Pancreas (tissue), 10 donors: ENCODE results near the gene FAM3B. TPM values are rescaled to one million over a fixed set of nuclear protein-coding genes. Genes with fewer than 3 reads are reported as not detected.
A peak's percentile ranks its signal among the peaks of the same experiment; 100 is the strongest.

ENCODE experiments used
- ATAC-seq, 4 donors: fragments of 200-7000 bp; cut with Tn5 transposase; one replicate each; pipeline versions ENCODE4 v1.8.0 to v1.9.1; 2020; ENCODE audit warnings: mild to moderate bottlenecking in 4 of 4, moderate library complexity in 4 of 4
- DNase-seq, 6 donors: peaks; one replicate each; pipeline ENCODE4 v3.0.0-alpha.2; 2020
- FAIRE-seq: peaks from 2 replicates; lab custom pipeline; 2012; peaks lifted over from hg19 to GRCh38; lab: Jason Lieb, UNC
- H3K27ac ChIP-seq, 4 donors: fragments of 200-600 bp; sonication (generic); 1 replicate in 3 of 4; 2 replicates in 1 of 4; pipeline versions ENCODE4 v1.5.0 to v1.8.0; 2020
- H3K27me3 ChIP-seq, 4 donors: fragments of 200-600 bp; one replicate each; pipeline ENCODE4 v1.8.0; 2021
- H3K36me3 ChIP-seq, 3 donors: fragments of 200-600 bp; sonication (generic) in 1 of 3; one replicate each; pipeline versions ENCODE4 v1.5.0 to v1.8.0; 2020 to 2021
- H3K4me1 ChIP-seq, 3 donors: fragments of 200-600 bp; one replicate each; pipeline ENCODE4 v1.8.0; 2021
- H3K4me3 ChIP-seq, 4 donors: fragments of 200-600 bp; sonication (generic) in 2 of 4; one replicate each; pipeline versions ENCODE4 v1.5.0 to v1.8.0; 2020 to 2021
- H3K9me3 ChIP-seq, 4 donors: fragments of 200-600 bp; one replicate each; pipeline ENCODE4 v1.8.0; 2021
- CTCF ChIP-seq, 4 donors: fragments of 200-600 bp; sonication (generic) in 3 of 4; IDR thresholded peaks; one replicate each; pipeline versions ENCODE4 v1.5.0 to v1.8.0; 2021; ENCODE audit warnings: antibody characterized with exemption in 4 of 4
- WGBS, 2 donors: extraction: QIAGEN DNeasy Blood & Tissue Kit; methylation state at CpG; one replicate each; pipeline ENCODE4 v1.1.7; 2013; 5-methylcytosine and 5-hydroxymethylcytosine counted together
- intact Hi-C, 3 donors: fragments of 100-400 bp; cut with DNase I; formaldehyde crosslinking; loops; one replicate each; pipeline versions ENCODE4 v1.11.1 to v1.14.2; 2022
- polyA plus RNA-seq, 2 donors: library from polyadenylated mRNA; stranded (reverse); fragments of 200-250 nt; gene quantifications; one replicate each; pipeline ENCODE4 v1.2.3, GENCODE V29; 2013
- total RNA-seq, 6 donors: library from RNA; stranded (reverse); fragmentation: NEBNext Ultra II Directional in 4 of 6; extraction: Animal tissue kit (Norgen Biotek cat#: 25700) in 4 of 6; gene quantifications; one replicate each; pipeline versions ENCODE4 v1.2.1 to v1.2.4, GENCODE V29; 2021 to 2023
- donor health status: healthy with polysubstance abuse.
- donor health status: DM: no; HTN: no; CAD: no; lungs with moderate emphysema.
- donor health status: DM: no; HTN: no; CAD: no.
- donor health status: control.
- donor health status: control.
- donor health status: Bipolar disorder and iron deficiency.
- donor health status: DM: yes; HTN: yes; CAD: no.
- donor health status: DM: no; HTN: no; CAD: no.
- donor health status: DM: no; HTN: no; CAD: no.
- donor health status: DM: yes; HTN: yes; CAD: no.

FAM3B gene
- total and polyA plus RNA-seq, 8 donors: 71.9 to 142 (median 105) TPM

- peak in 1 of 6 donors; percentile 27 for DNase-seq
- ATAC-seq: no peak
- Histone ChIP-seq H3K27me3 (no peaks in the 10 kb centered on the region), H3K27ac (no peak overlapping the region), H3K4me1 (peaks cover 29 to 48% (median 43%) of the 10 kb centered on the region in 3 donors), H3K4me3 (no peak overlapping the region), H3K9me3 (no peaks in the 10 kb centered on the region), H3K36me3 (peaks cover 0 to 4% (median 0%) of the 10 kb centered on the region in 3 donors)
- intact Hi-C loops: no loop called here
- WGBS, 2 donors: 89% methylated on average over 8 of the region's 8 CpGs
- no peak for FAIRE-seq
- TF ChIP-seq CTCF (IDR thresholded peaks at IDR 0.05): no peak
Observed at GRCh38 chr21:41327753-41328152, 11.2 kb downstream of the FAM3B start.

GRCh38 chr21:41328660-41329607 is 12.3 kb downstream of the FAM3B start:
- Histone ChIP-seq H3K9me3 (no peaks in the 10 kb centered on the region), H3K4me1 (peaks cover 20 to 37% (median 32%) of the 10 kb centered on the region in 3 donors), H3K27me3 (no peaks in the 10 kb centered on the region), H3K4me3 (no peak overlapping the region), H3K27ac (no peak overlapping the region), H3K36me3 (peaks cover 0 to 4% (median 0%) of the 10 kb centered on the region in 3 donors)
- peak in 1 of 6 donors; percentile 48 for DNase-seq
- TF ChIP-seq CTCF (IDR thresholded peaks at IDR 0.05): no peak
- intact Hi-C loops: no loop called here
- no peak for FAIRE-seq
- WGBS, 2 donors: 80 to 84% methylated on average over 16 of the region's 16 CpGs
- no peak for ATAC-seq

GRCh38 chr21:41333752-41334151 is 17.2 kb downstream of the FAM3B start:
- Histone ChIP-seq H3K9me3 (no peaks in the 10 kb centered on the region), H3K4me1 (no peaks in the 10 kb centered on the region), H3K4me3 (no peak overlapping the region), H3K36me3 (peaks cover 0 to 12% (median 0%) of the 10 kb centered on the region in 3 donors), H3K27ac (no peak overlapping the region), H3K27me3 (no peaks in the 10 kb centered on the region)
- 97 to 100% methylated on average over 1 of the region's 1 CpG for WGBS, 2 donors
- intact Hi-C loops: no loop called here
- DNase-seq: no peak
- no peak for FAIRE-seq
- TF ChIP-seq CTCF (IDR thresholded peaks at IDR 0.05): no peak
- no peak for ATAC-seq

- Histone ChIP-seq H3K4me1 (no peaks in the 10 kb centered on the region), H3K9me3 (no peaks in the 10 kb centered on the region), H3K27ac (no peak overlapping the region), H3K4me3 (no peak overlapping the region), H3K36me3 (peaks cover 0 to 22% (median 2%) of the 10 kb centered on the region in 3 donors), H3K27me3 (no peaks in the 10 kb centered on the region)
- no peak for TF ChIP-seq CTCF (IDR thresholded peaks at IDR 0.05)
- DNase-seq: no peak
- FAIRE-seq: no peak
- 95 to 97% methylated on average over 3 of the region's 3 CpGs for WGBS, 2 donors
- ATAC-seq: no peak
- intact Hi-C loops: no loop called here
Observed at GRCh38 chr21:41337515-41337914, 20.9 kb downstream of the FAM3B start.

GRCh38 chr21:41338455-41338854 is 21.9 kb downstream of the FAM3B start:
- Histone ChIP-seq H3K4me3 (no peak overlapping the region), H3K27ac (no peak overlapping the region), H3K27me3 (no peaks in the 10 kb centered on the region), H3K36me3 (peaks cover 0 to 22% (median 2%) of the 10 kb centered on the region in 3 donors), H3K4me1 (no peaks in the 10 kb centered on the region), H3K9me3 (no peaks in the 10 kb centered on the region)
- DNase-seq (no peak), FAIRE-seq (no peak), ATAC-seq (no peak)
- WGBS, 2 donors: 93 to 95% methylated on average over 8 of the region's 8 CpGs
- no peak for TF ChIP-seq CTCF (IDR thresholded peaks at IDR 0.05)
- intact Hi-C loops: no loop called here
